Activated T-cell treated with anti-CD3 and anti-CD28 coated beads, Interleukin-2, amount 50 U/mL, for 72 hours (primary cell): ENCODE results near the gene SH2D5. TPM values are rescaled to one million over a fixed set of nuclear protein-coding genes. Genes with fewer than 3 reads are reported as not detected.
A peak's percentile ranks its signal among the peaks of the same experiment; 100 is the strongest.

Experiments used
- ATAC-seq, 2 donors: fragments of 150-1000 bp; cut with Tn5 transposase; replicated peaks in 1 of 2; 2 replicates each; pipeline ENCODE4 v1.10.0; 2021; ENCODE audit warnings: moderate library complexity in 2 of 2, mild to moderate bottlenecking in 1 of 2
- DNase-seq, 2 donors: peaks; one replicate each; pipeline ENCODE4 v3.0.0; 2021 to 2022; ENCODE audit warnings: mixed read lengths in 1 of 2
- H3K27ac Mint-ChIP-seq: one replicate; pipeline ENCODE4 v1.8.0; 2022; ENCODE audit warnings: mild to moderate bottlenecking, moderate library complexity, mixed read lengths
- H3K27me3 Mint-ChIP-seq: one replicate; pipeline ENCODE4 v1.8.0; 2022; ENCODE audit warnings: low read depth, mixed read lengths
- H3K36me3 Mint-ChIP-seq, 2 donors: one replicate each; pipeline ENCODE4 v1.8.0; 2022; ENCODE audit warnings: mixed read lengths in 2 of 2, mild to moderate bottlenecking in 1 of 2; ENCODE audit not compliant: insufficient read depth in 2 of 2
- H3K4me1 Mint-ChIP-seq: one replicate; pipeline ENCODE4 v1.8.0; 2022; ENCODE audit warnings: low read depth, mixed read lengths
- H3K4me3 Mint-ChIP-seq, 2 donors: one replicate each; pipeline ENCODE4 v1.8.0; 2022; ENCODE audit warnings: mild to moderate bottlenecking in 2 of 2, mixed read lengths in 2 of 2, moderate library complexity in 2 of 2
- H3K9me3 Mint-ChIP-seq, 2 donors: one replicate each; pipeline ENCODE4 v1.8.0; 2022; ENCODE audit warnings: mixed read lengths in 2 of 2
- total RNA-seq, 2 donors: library from RNA; stranded (reverse); gene quantifications; one replicate each; pipeline ENCODE4 v1.2.3, GENCODE V29; 2022

SH2D5 gene
- total RNA-seq, result under 1 TPM; 0.09 to 0.34 TPM

- peaks cover 25% of the 10 kb centered on the region for H3K4me1 Mint-ChIP-seq
- ATAC-seq (peak; percentile 76 to 77), DNase-seq (peak; percentile 72 to 82)
- peaks cover 1 to 2% of the 10 kb centered on the region in 2 donors for H3K36me3 Mint-ChIP-seq
- peak within 1 kb of the TSS; percentile 93 to 94 for H3K4me3 Mint-ChIP-seq
- H3K27ac Mint-ChIP-seq, result peak within 1 kb of the TSS; percentile 83
- no peaks in the 10 kb centered on the region for H3K9me3 Mint-ChIP-seq
- peaks cover 28% of the 10 kb centered on the region for H3K27me3 Mint-ChIP-seq
Observed at GRCh38 chr1:20732588-20733359, at the start of gene SH2D5. TSS of gene SH2D5 (minus strand) at chr1:20732703. CDS start at chr1:20728044, 4,659 bp downstream.

GRCh38 chr1:20775700-20776099 lies 43.2 kb upstream of the SH2D5 start:
- H3K4me3 Mint-ChIP-seq, result no peak overlapping the region
- no peaks in the 10 kb centered on the region for H3K9me3 Mint-ChIP-seq
- ATAC-seq (peak; percentile 84 to 98), DNase-seq (peak in 1 of 2 donors; percentile 21)
- peaks cover 19% of the 10 kb centered on the region for H3K4me1 Mint-ChIP-seq
- no peak overlapping the region for H3K27ac Mint-ChIP-seq
- no peaks in the 10 kb centered on the region for H3K27me3 Mint-ChIP-seq
- peaks cover 15 to 34% of the 10 kb centered on the region in 2 donors for H3K36me3 Mint-ChIP-seq

- Mint-ChIP-seq H3K27ac (no peak overlapping the region), H3K9me3 (no peaks in the 10 kb centered on the region), H3K4me3 (no peak overlapping the region), H3K36me3 (peaks cover 12 to 30% of the 10 kb centered on the region in 2 donors), H3K4me1 (peaks cover 11% of the 10 kb centered on the region), H3K27me3 (no peaks in the 10 kb centered on the region)
- DNase-seq, result no peak
- no peak for ATAC-seq
Observed at GRCh38 chr1:20771780-20772179, 39.3 kb upstream of the SH2D5 start.

GRCh38 chr1:20770314-20771087 lies 38.0 kb upstream of the SH2D5 start:
- Mint-ChIP-seq H3K27me3 (no peaks in the 10 kb centered on the region), H3K4me1 (no peaks in the 10 kb centered on the region), H3K4me3 (no peak overlapping the region), H3K27ac (no peak overlapping the region), H3K9me3 (no peaks in the 10 kb centered on the region), H3K36me3 (peaks cover 10 to 35% of the 10 kb centered on the region in 2 donors)
- DNase-seq, result no peak
- ATAC-seq, result no peak

GRCh38 chr1:20767271-20767670 lies 34.8 kb upstream of the SH2D5 start:
- no peak overlapping the region for H3K4me3 Mint-ChIP-seq
- no peak for DNase-seq
- no peak overlapping the region for H3K27ac Mint-ChIP-seq
- no peaks in the 10 kb centered on the region for H3K27me3 Mint-ChIP-seq
- peaks cover 6 to 45% of the 10 kb centered on the region in 2 donors for H3K36me3 Mint-ChIP-seq
- no peaks in the 10 kb centered on the region for H3K9me3 Mint-ChIP-seq
- no peaks in the 10 kb centered on the region for H3K4me1 Mint-ChIP-seq
- no peak for ATAC-seq

- Mint-ChIP-seq H3K27ac (no peak overlapping the region), H3K36me3 (peaks cover 9 to 49% of the 10 kb centered on the region in 2 donors), H3K9me3 (no peaks in the 10 kb centered on the region), H3K4me1 (no peaks in the 10 kb centered on the region), H3K27me3 (no peaks in the 10 kb centered on the region), H3K4me3 (no peak overlapping the region)
- ATAC-seq, result no peak
- no peak for DNase-seq
Observed at GRCh38 chr1:20763417-20763816, 30.9 kb upstream of the SH2D5 start.

GRCh38 chr1:20760322-20760721 lies 27.8 kb upstream of the SH2D5 start:
- H3K27me3 Mint-ChIP-seq, result no peaks in the 10 kb centered on the region
- no peak overlapping the region for H3K4me3 Mint-ChIP-seq
- DNase-seq (no peak), ATAC-seq (no peak)
- H3K9me3 Mint-ChIP-seq, result no peaks in the 10 kb centered on the region
- H3K27ac Mint-ChIP-seq, result no peak overlapping the region
- H3K36me3 Mint-ChIP-seq, result peaks cover 12 to 48% of the 10 kb centered on the region in 2 donors
- H3K4me1 Mint-ChIP-seq, result no peaks in the 10 kb centered on the region

GRCh38 chr1:20753589-20753988 lies 21.1 kb upstream of the SH2D5 start:
- Mint-ChIP-seq H3K27ac (peak overlapping the region; percentile 12), H3K4me1 (no peaks in the 10 kb centered on the region), H3K9me3 (no peaks in the 10 kb centered on the region), H3K27me3 (no peaks in the 10 kb centered on the region), H3K36me3 (peaks cover 7 to 28% of the 10 kb centered on the region in 2 donors), H3K4me3 (no peak overlapping the region)
- ATAC-seq, result no peak
- DNase-seq, result no peak

- Mint-ChIP-seq H3K36me3 (peaks cover 9 to 34% of the 10 kb centered on the region in 2 donors), H3K4me3 (no peak overlapping the region), H3K27ac (no peak overlapping the region), H3K9me3 (no peaks in the 10 kb centered on the region), H3K27me3 (no peaks in the 10 kb centered on the region), H3K4me1 (no peaks in the 10 kb centered on the region)
- ATAC-seq (no peak), DNase-seq (no peak)
Observed at GRCh38 chr1:20751462-20751990, 19.0 kb upstream of the SH2D5 start.

GRCh38 chr1:20742671-20743070 lies 10.2 kb upstream of the SH2D5 start:
- Mint-ChIP-seq H3K27me3 (no peaks in the 10 kb centered on the region), H3K27ac (no peak overlapping the region), H3K36me3 (peaks cover 11 to 28% of the 10 kb centered on the region in 2 donors), H3K4me1 (no peaks in the 10 kb centered on the region), H3K4me3 (no peak overlapping the region), H3K9me3 (no peaks in the 10 kb centered on the region)
- no peak for ATAC-seq
- DNase-seq, result no peak

GRCh38 chr1:20740781-20741180 lies 8.3 kb upstream of the SH2D5 start:
- H3K4me1 Mint-ChIP-seq, result no peaks in the 10 kb centered on the region
- no peaks in the 10 kb centered on the region for H3K9me3 Mint-ChIP-seq
- no peak overlapping the region for H3K4me3 Mint-ChIP-seq
- peaks cover 9 to 26% of the 10 kb centered on the region in 2 donors for H3K36me3 Mint-ChIP-seq
- no peak for DNase-seq
- H3K27me3 Mint-ChIP-seq, result no peaks in the 10 kb centered on the region
- ATAC-seq, result no peak
- H3K27ac Mint-ChIP-seq, result no peak overlapping the region

GRCh38 chr1:20739225-20739624 lies 6.7 kb upstream of the SH2D5 start:
- Mint-ChIP-seq H3K27ac (no peak overlapping the region), H3K4me3 (no peak overlapping the region), H3K4me1 (no peaks in the 10 kb centered on the region)

GRCh38 chr1:20735581-20736111 lies 3.1 kb upstream of the SH2D5 start:
- Mint-ChIP-seq H3K27ac (no peak overlapping the region), H3K9me3 (no peaks in the 10 kb centered on the region), H3K4me1 (peaks cover 19% of the 10 kb centered on the region), H3K27me3 (peaks cover under 1% of the 10 kb centered on the region), H3K36me3 (peaks cover 5 to 6% of the 10 kb centered on the region in 2 donors), H3K4me3 (no peak overlapping the region)
- no peak for DNase-seq
- no peak for ATAC-seq

More at GRCh38 chr1:20739225-20739624, 6.7 kb upstream of the SH2D5 start:
- no peaks in the 10 kb centered on the region for H3K27me3 Mint-ChIP-seq
- no peak for ATAC-seq
- no peak for DNase-seq
- no peaks in the 10 kb centered on the region for H3K9me3 Mint-ChIP-seq
- peaks cover 6 to 22% of the 10 kb centered on the region in 2 donors for H3K36me3 Mint-ChIP-seq
